ENCODE data around the gene EPHX1. TPM values are rescaled to one million over a fixed set of nuclear protein-coding genes. Genes with fewer than 3 reads are reported as not detected.

Gene EPHX1
- total RNA-seq, 1 donor from 2014 or later, result 82.8 TPM

- no peak for FAIRE-seq
Measured at GRCh38 chr1:225842074-225842473, 32.1 kb downstream of the EPHX1 start.

GRCh38 chr1:225842788-225843425, 33.0 kb downstream of the EPHX1 start:
- H3K27me3 ChIP-seq (ENCODE audit: insufficient read depth, low read length), result no peaks in the 10 kb centered on the region
- H4K20me1 ChIP-seq (ENCODE audit: insufficient read depth, low read length), result peaks cover 5% of the 10 kb centered on the region
- Mint-ChIP-seq H3K4me3 (ENCODE audit: unreplicated experiment) (no peak overlapping the region), H3K27ac (ENCODE audit: unreplicated experiment) (peak overlapping the region; percentile 3), H3K27me3 (ENCODE audit: low read depth, unreplicated experiment) (no peaks in the 10 kb centered on the region), H3K9me3 (ENCODE audit: unreplicated experiment) (no peaks in the 10 kb centered on the region), H3K4me1 (ENCODE audit: low read depth, unreplicated experiment) (no peaks in the 10 kb centered on the region), H3K36me3 (ENCODE audit: low read depth, unreplicated experiment) (peaks cover 17% of the 10 kb centered on the region)
- H3K4me1 ChIP-seq (ENCODE audit: insufficient read depth, low read length), result no peaks in the 10 kb centered on the region
- no peak overlapping the region for H3K4me3 ChIP-seq (ENCODE audit: insufficient read depth, low read depth, low read length)
- no peaks in the 10 kb centered on the region for H3K79me2 ChIP-seq (ENCODE audit: insufficient read depth, low read length)
- H3K4me2 ChIP-seq (ENCODE audit: low read length), result no peak overlapping the region
- no peak overlapping the region for H2AFZ ChIP-seq (ENCODE audit: low read depth, low read length)
- H3K27ac ChIP-seq (ENCODE audit: low read depth, low read length), result no peak overlapping the region
- DNase-seq (ENCODE audit: low read depth) (no peak), FAIRE-seq (no peak)
- H3K9me3 ChIP-seq (ENCODE audit: insufficient read depth, low read depth, low read length), result no peaks in the 10 kb centered on the region
- no peaks in the 10 kb centered on the region for H3K36me3 ChIP-seq (ENCODE audit: insufficient read depth, low read length)
- TF ChIP-seq CTCF (IDR thresholded peaks at IDR 0.05; ENCODE audit: insufficient read depth, low read depth, low read length) (no peak), EZH2 (IDR thresholded peaks at IDR 0.05; ENCODE audit: insufficient read depth, low read length) (no peak)
- H3K9ac ChIP-seq (ENCODE audit: low read length), result no peak overlapping the region

More at GRCh38 chr1:225842074-225842473, 32.1 kb downstream of the EPHX1 start:
- H3K27me3 Mint-ChIP-seq (ENCODE audit: low read depth, unreplicated experiment), result no peaks in the 10 kb centered on the region
- no peaks in the 10 kb centered on the region for H3K36me3 ChIP-seq (ENCODE audit: insufficient read depth, low read length)
- H3K9ac ChIP-seq (ENCODE audit: low read length), result no peak overlapping the region
- H4K20me1 ChIP-seq (ENCODE audit: insufficient read depth, low read length), result peaks cover 5% of the 10 kb centered on the region
- DNase-seq (ENCODE audit: low read depth), result no peak
- H3K79me2 ChIP-seq (ENCODE audit: insufficient read depth, low read length), result no peaks in the 10 kb centered on the region
- H3K4me3 ChIP-seq (ENCODE audit: insufficient read depth, low read depth, low read length), result no peak overlapping the region
- H2AFZ ChIP-seq (ENCODE audit: low read depth, low read length), result no peak overlapping the region
- no peak overlapping the region for H3K4me3 Mint-ChIP-seq (ENCODE audit: unreplicated experiment)
- TF ChIP-seq CTCF (IDR thresholded peaks at IDR 0.05; ENCODE audit: insufficient read depth, low read depth, low read length), result no peak
- no peak for TF ChIP-seq EZH2 (IDR thresholded peaks at IDR 0.05; ENCODE audit: insufficient read depth, low read length)
- no peak overlapping the region for H3K4me2 ChIP-seq (ENCODE audit: low read length)
- H3K36me3 Mint-ChIP-seq (ENCODE audit: low read depth, unreplicated experiment), result peaks cover 17% of the 10 kb centered on the region
- H3K27ac ChIP-seq (ENCODE audit: low read depth, low read length), result no peak overlapping the region
- H3K9me3 ChIP-seq (ENCODE audit: insufficient read depth, low read depth, low read length), result no peaks in the 10 kb centered on the region
- no peaks in the 10 kb centered on the region for H3K4me1 Mint-ChIP-seq (ENCODE audit: low read depth, unreplicated experiment)
- no peaks in the 10 kb centered on the region for H3K27me3 ChIP-seq (ENCODE audit: insufficient read depth, low read length)
- no peaks in the 10 kb centered on the region for H3K4me1 ChIP-seq (ENCODE audit: insufficient read depth, low read length)
- H3K9me3 Mint-ChIP-seq (ENCODE audit: unreplicated experiment), result no peaks in the 10 kb centered on the region
- no peak overlapping the region for H3K27ac Mint-ChIP-seq (ENCODE audit: unreplicated experiment)

GRCh38 chr1:225843426-225843795, 33.5 kb downstream of the EPHX1 start:
- Histone ChIP-seq H3K4me1 (ENCODE audit: insufficient read depth, low read length) (no peaks in the 10 kb centered on the region), H4K20me1 (ENCODE audit: insufficient read depth, low read length) (peaks cover 5% of the 10 kb centered on the region), H3K27me3 (ENCODE audit: insufficient read depth, low read length) (no peaks in the 10 kb centered on the region), H3K9ac (ENCODE audit: low read length) (no peak overlapping the region), H3K9me3 (ENCODE audit: insufficient read depth, low read depth, low read length) (no peaks in the 10 kb centered on the region), H3K4me2 (ENCODE audit: low read length) (no peak overlapping the region), H3K36me3 (ENCODE audit: insufficient read depth, low read length) (no peaks in the 10 kb centered on the region), H3K27ac (ENCODE audit: low read depth, low read length) (no peak overlapping the region), H2AFZ (ENCODE audit: low read depth, low read length) (no peak overlapping the region), H3K79me2 (ENCODE audit: insufficient read depth, low read length) (no peaks in the 10 kb centered on the region), H3K4me3 (ENCODE audit: insufficient read depth, low read depth, low read length) (no peak overlapping the region)
- H3K4me1 Mint-ChIP-seq (ENCODE audit: low read depth, unreplicated experiment), result peaks cover 4% of the 10 kb centered on the region
- no peak overlapping the region for H3K27ac Mint-ChIP-seq (ENCODE audit: unreplicated experiment)
- H3K27me3 Mint-ChIP-seq (ENCODE audit: low read depth, unreplicated experiment), result no peaks in the 10 kb centered on the region
- H3K36me3 Mint-ChIP-seq (ENCODE audit: low read depth, unreplicated experiment), result peaks cover 17% of the 10 kb centered on the region
- FAIRE-seq (no peak), DNase-seq (ENCODE audit: low read depth) (no peak)
- H3K4me3 Mint-ChIP-seq (ENCODE audit: unreplicated experiment), result no peak overlapping the region
- TF ChIP-seq EZH2 (IDR thresholded peaks at IDR 0.05; ENCODE audit: insufficient read depth, low read length) (no peak), CTCF (IDR thresholded peaks at IDR 0.05; ENCODE audit: insufficient read depth, low read depth, low read length) (no peak)
- no peaks in the 10 kb centered on the region for H3K9me3 Mint-ChIP-seq (ENCODE audit: unreplicated experiment)
